Fibroblast of lung (primary cell): ENCODE measurements around the gene SRRM2.

Experiments
- CTCF ChIP-seq, 2 donors: IDR thresholded peaks in 1 of 2; conservative IDR thresholded peaks in 1 of 2; 1 replicate in 1 of 2; 2 replicates in 1 of 2; pipeline ENCODE4 v1.5.1; 2011 to 2012; ENCODE audit warnings: low read length in 2 of 2, control low read depth in 1 of 2, inconsistent platforms in 1 of 2, low read depth in 1 of 2, mild to moderate bottlenecking in 1 of 2
- EZH2 ChIP-seq: IDR thresholded peaks from 2 replicates; pipeline ENCODE4 v1.5.1; 2012; ENCODE audit warnings: low read length, control low read depth, mild to moderate bottlenecking; ENCODE audit errors: missing control alignments

DNA sequence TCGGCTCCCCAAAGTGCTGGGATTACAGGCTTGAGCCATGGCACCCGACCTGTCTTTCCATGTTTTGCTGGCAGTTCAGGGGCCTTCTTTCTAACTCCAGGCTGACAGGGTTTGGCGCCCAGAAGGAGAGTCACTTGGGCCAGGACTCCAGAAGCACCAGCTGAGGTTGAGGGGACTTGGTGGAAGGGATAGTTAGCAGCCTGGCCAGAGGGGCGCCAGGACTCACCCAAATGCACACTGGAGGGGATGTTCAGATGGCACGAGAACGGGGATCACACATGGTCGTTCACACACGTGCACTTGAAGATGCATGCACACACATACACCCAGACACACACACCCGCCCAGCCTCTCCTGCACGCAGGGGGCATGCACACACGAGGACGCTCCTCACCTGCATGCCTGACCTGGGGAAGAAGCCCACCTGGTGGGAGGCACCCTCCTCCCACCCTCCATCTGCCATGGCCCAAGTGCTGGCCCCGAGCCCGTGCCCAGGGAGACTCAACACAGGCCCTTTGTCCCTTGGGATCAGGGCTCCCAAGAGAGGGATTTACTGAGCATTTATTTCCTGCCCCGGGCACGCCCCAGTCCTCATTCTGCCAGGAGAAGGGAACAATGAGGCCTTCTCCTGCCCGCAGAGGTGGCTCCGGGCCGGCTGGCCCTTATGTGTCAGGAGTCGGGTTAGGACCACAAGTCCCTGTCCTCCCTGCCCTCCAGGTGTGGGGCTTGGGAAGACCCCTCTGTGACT lies 62.3 kb downstream of the SRRM2 start:
- TF ChIP-seq CTCF (conservative IDR thresholded peaks at IDR 0.05 in 1 of 2, IDR thresholded peaks at IDR 0.05 in 1 of 2; ENCODE audit: low read depth in 1 of 2, low read length in 2 of 2) (no peak), EZH2 (no peak)
